MM.1S (cell line): ENCODE measurements around the gene DDX52.

Source experiments
- EZH2 ChIP-seq: fragments of 300-600 bp; sonication (generic); optimal IDR thresholded peaks from 2 replicates; pipeline ENCODE3; 2017; ENCODE audit warnings: low read depth, mild to moderate bottlenecking, antibody characterized with exemption, low read length, mixed read lengths
- EZH2phosphoT487 ChIP-seq: fragments of 300-600 bp; sonication (generic); IDR thresholded peaks from 2 replicates; pipeline ENCODE4 v1.6.1; 2018; ENCODE audit warnings: antibody characterized with exemption, low read length
- TF ChIP-seq, protein P1 (sequence below): fragments of 300-600 bp; sonication (generic); IDR thresholded peaks from 2 replicates; pipeline ENCODE4 v1.5.1; 2016; ENCODE audit warnings: antibody characterized with exemption, low read length, mixed read lengths

DNA sequence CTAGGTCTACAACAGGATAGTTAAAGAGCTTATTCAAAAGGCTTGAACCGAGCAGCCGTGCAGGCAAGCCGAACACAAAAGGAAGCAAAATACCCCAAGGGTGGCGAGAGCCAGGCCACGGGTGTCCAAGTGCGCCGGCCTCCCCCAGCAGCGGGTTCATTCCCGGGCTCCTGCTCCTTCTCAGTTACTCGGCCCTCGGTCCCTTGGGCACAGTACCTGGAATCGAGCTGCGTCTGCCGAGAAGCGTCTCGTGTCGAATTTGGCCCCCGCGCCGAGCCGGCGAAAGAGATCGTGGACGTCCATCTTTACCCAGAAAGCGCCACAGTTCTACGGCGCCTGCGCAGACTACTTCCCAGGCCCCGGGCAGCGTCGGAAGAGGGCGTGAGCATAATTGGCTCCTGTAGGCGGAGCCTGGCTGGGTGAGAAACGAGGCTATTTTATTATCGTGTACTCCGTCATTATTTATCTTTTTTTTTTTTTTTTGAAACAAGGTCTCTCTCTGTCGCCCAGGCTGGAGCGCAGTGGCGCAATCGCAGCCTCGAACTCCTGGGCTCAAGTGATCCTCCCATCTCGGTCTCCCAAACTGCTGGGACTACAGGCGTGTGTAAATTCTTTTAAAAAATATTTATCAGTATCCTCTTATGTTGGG, at the start of gene DDX52:
- TF ChIP-seq, protein P1, sequence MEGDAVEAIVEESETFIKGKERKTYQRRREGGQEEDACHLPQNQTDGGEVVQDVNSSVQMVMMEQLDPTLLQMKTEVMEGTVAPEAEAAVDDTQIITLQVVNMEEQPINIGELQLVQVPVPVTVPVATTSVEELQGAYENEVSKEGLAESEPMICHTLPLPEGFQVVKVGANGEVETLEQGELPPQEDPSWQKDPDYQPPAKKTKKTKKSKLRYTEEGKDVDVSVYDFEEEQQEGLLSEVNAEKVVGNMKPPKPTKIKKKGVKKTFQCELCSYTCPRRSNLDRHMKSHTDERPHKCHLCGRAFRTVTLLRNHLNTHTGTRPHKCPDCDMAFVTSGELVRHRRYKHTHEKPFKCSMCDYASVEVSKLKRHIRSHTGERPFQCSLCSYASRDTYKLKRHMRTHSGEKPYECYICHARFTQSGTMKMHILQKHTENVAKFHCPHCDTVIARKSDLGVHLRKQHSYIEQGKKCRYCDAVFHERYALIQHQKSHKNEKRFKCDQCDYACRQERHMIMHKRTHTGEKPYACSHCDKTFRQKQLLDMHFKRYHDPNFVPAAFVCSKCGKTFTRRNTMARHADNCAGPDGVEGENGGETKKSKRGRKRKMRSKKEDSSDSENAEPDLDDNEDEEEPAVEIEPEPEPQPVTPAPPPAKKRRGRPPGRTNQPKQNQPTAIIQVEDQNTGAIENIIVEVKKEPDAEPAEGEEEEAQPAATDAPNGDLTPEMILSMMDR = no peak
- TF ChIP-seq EZH2phosphoT487 (no peak), EZH2 (no peak)
